Sigmoid colon (tissue), 4 donors: ENCODE measurements around the gene SEC24C.

ENCODE experiments used
- CTCF ChIP-seq, 4 experiments: fragments of 450-650 bp in 3 of 4; fragments of 200-600 bp in 1 of 4; IDR thresholded peaks; one replicate each; pipeline ENCODE4 v1.5.1; 2016 to 2019; ENCODE audit warnings: antibody characterized with exemption in 4 of 4, mild to moderate bottlenecking in 3 of 4, moderate library complexity in 2 of 4
- EP300 ChIP-seq, 4 donors: sonication (generic); formaldehyde crosslinking; IDR thresholded peaks; one replicate each; pipeline ENCODE4 v1.6.1; 2017; ENCODE audit warnings: antibody characterized with exemption in 4 of 4
- POLR2A ChIP-seq, 2 donors: fragments of 450-650 bp; IDR thresholded peaks; one replicate each; pipeline ENCODE4 v1.6.1; 2016; ENCODE audit warnings: antibody characterized with exemption in 2 of 2, mild to moderate bottlenecking in 2 of 2, moderate library complexity in 2 of 2

GRCh38 chr10:73809061-73809818, 65.1 kb downstream of the SEC24C start:
- TF ChIP-seq CTCF (IDR thresholded peaks at IDR 0.05) (no peak), POLR2A (IDR thresholded peaks at IDR 0.05) (no peak), EP300 (IDR thresholded peaks at IDR 0.05) (no peak)
